ENCODE results near the gene TIMM21. TPM values are rescaled to one million over a fixed set of nuclear protein-coding genes. Genes with fewer than 3 reads are reported as not detected.

Gene TIMM21
- total and polyA plus RNA-seq, 4 donors, result 12.6 to 26.1 (median 22.8) TPM

GRCh38 chr18:74155276-74155675 lies 7.0 kb downstream of the TIMM21 start:
- Histone ChIP-seq H3K9me3 (ENCODE audit: control insufficient read depth in 4 of 4, insufficient read depth in 3 of 4, low read length in 3 of 4) (no peaks in the 10 kb centered on the region), H3K36me3 (ENCODE audit: control insufficient read depth in 4 of 4, insufficient read depth in 4 of 4, low read length in 4 of 4) (peaks cover 12 to 34% (median 25%) of the 10 kb centered on the region in 4 donors), H3K9ac (ENCODE audit: insufficient read depth in 1 of 2, low read length in 2 of 2) (no peak overlapping the region), H3K4me1 (ENCODE audit: control insufficient read depth in 5 of 5, insufficient read depth in 5 of 5, low read length in 5 of 5) (peaks cover 0 to 8% (median under 1%) of the 10 kb centered on the region in 5 donors), H3K27me3 (ENCODE audit: control insufficient read depth in 3 of 3, insufficient read depth in 3 of 3, low read length in 2 of 3) (no peaks in the 10 kb centered on the region), H3K4me3 (no peak overlapping the region), H3K27ac (ENCODE audit: low read depth in 1 of 2, low read length in 1 of 2) (no peak overlapping the region)
- ATAC-seq (ENCODE audit: insufficient read depth, low FRiP score), result no peak
- 87 to 93% methylated on average over 4 of the region's 4 CpGs for WGBS, 2 donors
- no peak for TF ChIP-seq CTCF (IDR thresholded peaks at IDR 0.05; ENCODE audit: control extremely low read depth, extremely low read depth)
- DNase-seq, result no peak

GRCh38 chr18:74163019-74163660 lies 14.8 kb downstream of the TIMM21 start:
- no peak for TF ChIP-seq CTCF (IDR thresholded peaks at IDR 0.05; ENCODE audit: control extremely low read depth, extremely low read depth)
- no peak for ATAC-seq (ENCODE audit: insufficient read depth, low FRiP score)

DNA sequence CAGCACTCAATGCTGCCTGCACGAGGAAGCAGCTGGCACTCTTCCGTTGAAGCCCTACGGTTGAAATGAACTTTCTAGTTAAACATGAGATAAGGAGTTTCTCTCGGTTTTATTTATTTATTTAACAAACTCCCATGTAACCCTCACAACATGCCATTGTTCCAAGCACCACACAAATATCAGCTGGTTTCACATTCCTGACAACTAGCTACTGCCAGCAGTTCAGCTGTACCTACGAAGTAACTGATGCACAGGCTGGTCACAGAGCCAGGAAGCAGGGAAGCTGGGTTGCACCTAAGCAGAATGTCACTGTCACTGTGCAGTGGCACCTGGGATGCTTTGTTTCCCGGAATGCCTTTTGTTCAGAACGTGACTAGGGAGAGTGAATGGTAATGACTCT lies 18.1 kb downstream of the TIMM21 start:
- WGBS, 2 donors, result 41 to 63% methylated on average over 7 of the region's 7 CpGs
- Histone ChIP-seq H3K4me1 (ENCODE audit: control insufficient read depth in 5 of 5, insufficient read depth in 5 of 5, low read length in 5 of 5) (no peaks in the 10 kb centered on the region), H3K4me3 (no peak overlapping the region), H3K36me3 (ENCODE audit: control insufficient read depth in 4 of 4, insufficient read depth in 4 of 4, low read length in 4 of 4) (peaks cover 0 to 2% (median 0%) of the 10 kb centered on the region in 4 donors), H3K27me3 (ENCODE audit: control insufficient read depth in 3 of 3, insufficient read depth in 3 of 3, low read length in 2 of 3) (peaks cover 0 to 3% (median 0%) of the 10 kb centered on the region in 3 donors), H3K9me3 (ENCODE audit: control insufficient read depth in 4 of 4, insufficient read depth in 3 of 4, low read length in 3 of 4) (peaks cover 0 to 4% (median 0%) of the 10 kb centered on the region in 4 donors), H3K9ac (ENCODE audit: insufficient read depth in 1 of 2, low read length in 2 of 2) (no peak overlapping the region), H3K27ac (ENCODE audit: low read depth in 1 of 2, low read length in 1 of 2) (no peak overlapping the region)
- TF ChIP-seq CTCF (IDR thresholded peaks at IDR 0.05; ENCODE audit: control extremely low read depth, extremely low read depth), result no peak
- DNase-seq, result peak in 1 of 3 donors; percentile 10
- no peak for ATAC-seq (ENCODE audit: insufficient read depth, low FRiP score)

More at GRCh38 chr18:74163019-74163660, 14.8 kb downstream of the TIMM21 start:
- no peak overlapping the region for H3K27ac ChIP-seq (ENCODE audit: low read depth in 1 of 2, low read length in 1 of 2)
- H3K4me3 ChIP-seq, result no peak overlapping the region
- no peaks in the 10 kb centered on the region for H3K27me3 ChIP-seq (ENCODE audit: control insufficient read depth in 3 of 3, insufficient read depth in 3 of 3, low read length in 2 of 3)
- DNase-seq, result no peak
- no peaks in the 10 kb centered on the region for H3K4me1 ChIP-seq (ENCODE audit: control insufficient read depth in 5 of 5, insufficient read depth in 5 of 5, low read length in 5 of 5)
- H3K9ac ChIP-seq (ENCODE audit: insufficient read depth in 1 of 2, low read length in 2 of 2), result no peak overlapping the region
- peaks cover 0 to 4% (median 0%) of the 10 kb centered on the region in 4 donors for H3K9me3 ChIP-seq (ENCODE audit: control insufficient read depth in 4 of 4, insufficient read depth in 3 of 4, low read length in 3 of 4)
- H3K36me3 ChIP-seq (ENCODE audit: control insufficient read depth in 4 of 4, insufficient read depth in 4 of 4, low read length in 4 of 4), result peaks cover 4 to 16% (median 9%) of the 10 kb centered on the region in 4 donors
- 61 to 66% methylated on average over 11 of the region's 11 CpGs for WGBS, 2 donors

Measured in lung (tissue), 12 donors.